HG03103 (cell line): ENCODE measurements around the gene GGA3.
"Not testable (repeated sequence)": the region's sequence is repeated elsewhere in the genome, so short reads cannot be mapped to it uniquely, and the experiment has no call there.

ENCODE experiments used
- ATAC-seq: cut with Tn5 transposase; IDR thresholded peaks from one replicate; pipeline ENCODE4 v1.9.1; 2021; ENCODE audit warnings: low read depth; ENCODE audit not compliant: unreplicated experiment

Gene GGA3

GRCh38 chr17:75261336-75262111 lies at the start of gene GGA3, which contains the start of gene MRPS7:
GGA3 (minus strand) TSS chr17:75261606; CDS start chr17:75261587, 19 bp downstream.
MRPS7 (plus strand) TSS chr17:75261879; CDS start chr17:75261901, 22 bp downstream.
- peak; percentile 86 for ATAC-seq

GRCh38 chr17:75308732-75309629 lies 47.6 kb upstream of the GGA3 start:
- ATAC-seq, result no peak

GRCh38 chr17:75307957-75308731 lies 46.7 kb upstream of the GGA3 start:
- no peak for ATAC-seq

- ATAC-seq, result no peak
Observed at GRCh38 chr17:75301502-75302206, 40.2 kb upstream of the GGA3 start.

- ATAC-seq, result no peak
Observed at GRCh38 chr17:75301049-75301448, 39.6 kb upstream of the GGA3 start.

GRCh38 chr17:75300280-75300679 lies 38.9 kb upstream of the GGA3 start:
- ATAC-seq, result no peak

GRCh38 chr17:75295201-75296158 lies 34.1 kb upstream of the GGA3 start:
- peak; percentile 56 for ATAC-seq

- ATAC-seq, result not testable (repeated sequence)
Observed at GRCh38 chr17:75292810-75293448, 31.5 kb upstream of the GGA3 start.

GRCh38 chr17:75289832-75290337 lies 28.5 kb upstream of the GGA3 start:
- no peak for ATAC-seq

GRCh38 chr17:75289115-75289831 lies 27.9 kb upstream of the GGA3 start, which contains the start of gene SLC25A19:
SLC25A19 (minus strand) TSS chr17:75289433; CDS start chr17:75286764, 2,669 bp downstream.
- peak; percentile 87 for ATAC-seq

GRCh38 chr17:75288770-75289114 lies 27.3 kb upstream of the GGA3 start:
- peak; percentile 1 for ATAC-seq

- ATAC-seq, result no peak
Observed at GRCh38 chr17:75288359-75288758, 27.0 kb upstream of the GGA3 start.

GRCh38 chr17:75287221-75287620 lies 25.8 kb upstream of the GGA3 start:
- no peak for ATAC-seq

- ATAC-seq, result no peak
Observed at GRCh38 chr17:75285123-75285522, 23.7 kb upstream of the GGA3 start.

GRCh38 chr17:75280189-75280588 lies 18.8 kb upstream of the GGA3 start:
- not testable (repeated sequence) for ATAC-seq

GRCh38 chr17:75277664-75278071 lies 16.3 kb upstream of the GGA3 start:
- ATAC-seq, result no peak

- ATAC-seq, result no peak
Observed at GRCh38 chr17:75273977-75274708, 12.7 kb upstream of the GGA3 start.
